ENCODE data around the gene TMEM143.

DNA sequence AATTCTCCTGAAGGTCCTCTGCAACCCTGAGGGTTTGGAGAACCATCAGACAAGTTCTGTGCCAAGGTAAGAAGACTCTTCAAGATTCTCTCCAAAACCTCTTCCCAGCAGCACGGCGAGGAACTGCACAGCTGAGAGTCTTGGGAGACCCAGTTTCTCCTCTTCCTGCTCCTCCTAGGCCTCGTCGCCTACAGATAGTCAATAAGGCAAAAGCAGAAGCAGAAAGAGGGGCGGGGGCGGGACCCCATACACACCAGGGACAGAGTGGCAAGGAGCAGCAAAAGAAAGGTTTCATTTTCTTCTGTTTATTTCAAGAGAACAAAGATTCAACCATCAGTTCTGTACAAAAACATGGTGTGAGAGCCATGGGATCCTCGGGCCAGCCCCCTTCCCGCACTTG is 18.5 kb upstream of the TMEM143 start:
- TF ChIP-seq CTCF (IDR thresholded peaks at IDR 0.05) (no peak), POLR2A (IDR thresholded peaks at IDR 0.05) (no peak), POLR2AphosphoS5 (IDR thresholded peaks at IDR 0.05) (no peak)

Data from upper lobe of left lung (tissue), 4 donors.